HEK293T (cell line): ENCODE data around the gene PPP1R12C.
A peak's percentile ranks its signal among the peaks of the same experiment; 100 is the strongest.

ENCODE experiments used
- CTCF ChIA-PET: fragments of 350-600 bp; formaldehyde crosslinking; extraction: SDS; loops from one replicate; lab custom pipeline; 2021; ENCODE audit warnings: antibody characterized with exemption, inconsistent platforms; lab: Yijun Ruan, JAX
- POLR2A ChIA-PET: fragments of 350-600 bp; formaldehyde crosslinking; extraction: SDS; loops from one replicate; lab custom pipeline; 2020; ENCODE audit warnings: antibody characterized with exemption, inconsistent platforms; lab: Yijun Ruan, JAX
- DNase-seq: peaks from one replicate; pipeline ENCODE4 v3.0.0; 2012; ENCODE audit warnings: mixed read lengths; ENCODE audit errors: extremely low spot score
- ARNT ChIP-seq: fragments of 450-650 bp; IDR thresholded peaks from 2 replicates; pipeline ENCODE4 v1.6.1; 2017; ENCODE audit warnings: mild to moderate bottlenecking
- BHLHE40 ChIP-seq: fragments of 450-650 bp; IDR thresholded peaks from 2 replicates; pipeline ENCODE4 v1.6.1; 2016; ENCODE audit warnings: mild to moderate bottlenecking, moderate library complexity, borderline replicate concordance
- CTBP1 ChIP-seq: fragments of 450-650 bp; IDR thresholded peaks from 2 replicates; pipeline ENCODE4 v1.6.1; 2016; ENCODE audit warnings: borderline replicate concordance
- ELF4 ChIP-seq: fragments of 450-650 bp; IDR thresholded peaks from 2 replicates; pipeline ENCODE4 v1.6.1; 2017; ENCODE audit warnings: antibody characterized with exemption
- FOXA1 ChIP-seq: fragments of 450-650 bp; IDR thresholded peaks from 2 replicates; pipeline ENCODE4 v1.6.1; 2016; ENCODE audit warnings: mild to moderate bottlenecking
- FOXK2 ChIP-seq: fragments of 450-650 bp; IDR thresholded peaks from 2 replicates; pipeline ENCODE4 v1.6.1; 2016; ENCODE audit warnings: mild to moderate bottlenecking
- FOXM1 ChIP-seq: fragments of 450-650 bp; IDR thresholded peaks from 2 replicates; pipeline ENCODE4 v1.6.1; 2017; ENCODE audit warnings: mild to moderate bottlenecking, borderline replicate concordance
- HDGF ChIP-seq: fragments of 450-650 bp; IDR thresholded peaks from 2 replicates; pipeline ENCODE4 v1.6.1; 2017; ENCODE audit warnings: antibody characterized with exemption, borderline replicate concordance
- L3MBTL2 ChIP-seq: fragments of 450-650 bp; conservative IDR thresholded peaks from 2 replicates; pipeline ENCODE4 v1.6.1; 2016; ENCODE audit warnings: mild to moderate bottlenecking
- LEF1 ChIP-seq: fragments of 450-650 bp; IDR thresholded peaks from 2 replicates; pipeline ENCODE4 v1.6.1; 2017; ENCODE audit warnings: mild to moderate bottlenecking, borderline replicate concordance
- NFRKB ChIP-seq: fragments of 450-650 bp; IDR thresholded peaks from 2 replicates; pipeline ENCODE4 v1.6.1; 2016; ENCODE audit warnings: mild to moderate bottlenecking, moderate library complexity
- PKNOX1 ChIP-seq: fragments of 450-650 bp; IDR thresholded peaks from 2 replicates; pipeline ENCODE4 v1.6.1; 2016
- SP1 ChIP-seq: fragments of 450-650 bp; IDR thresholded peaks from 2 replicates; pipeline ENCODE4 v1.6.1; 2017
- SUZ12 ChIP-seq: fragments of 450-650 bp; IDR thresholded peaks from 2 replicates; pipeline ENCODE4 v1.6.1; 2016; ENCODE audit warnings: mild to moderate bottlenecking
- TARDBP ChIP-seq: fragments of 450-650 bp; IDR thresholded peaks from 2 replicates; pipeline ENCODE4 v1.6.1; 2016
- ZNF384 ChIP-seq: fragments of 450-650 bp; IDR thresholded peaks from 2 replicates; pipeline ENCODE4 v1.6.1; 2016

Gene PPP1R12C

GRCh38 chr19:55116859-55117662 is at the start of gene PPP1R12C:
PPP1R12C (minus strand) TSS chr19:55117637; CDS start chr19:55117543, 94 bp downstream.
- DNase-seq: peak; percentile 37
- TF ChIP-seq L3MBTL2 (no peak), FOXM1 (0 out of 2 replicates have a peak, but pooled peaks have one; percentile 31)
- ChIA-PET POLR2A (interaction anchor here (0.6 to 1.7 kb wide), 10 partner anchors 10 to 537 kb away, joined by 3 to 6 read pairs (median 4); partner anchors contain the start of genes PPP6R1 and U2AF2), CTCF (no interaction called here)

- CTCF ChIA-PET: interaction anchor here (0.7 to 1.8 kb wide), 4 partner anchors 8 to 293 kb away, joined by 3 to 10 read pairs (median 4); no protein-coding TSS in a partner anchor
- peak; percentile 98 for DNase-seq
- no peak for TF ChIP-seq TARDBP
- TF ChIP-seq L3MBTL2: no peak; the same call in none of the 2 replicates
- TF ChIP-seq CTBP1: no peak
- no peak for TF ChIP-seq ELF4
- TF ChIP-seq SP1: peak; percentile 65; the same call in 1 of the 2 replicates
- TF ChIP-seq BHLHE40: peak; percentile 89
- no peak for TF ChIP-seq NFRKB
- peak; percentile 77 for TF ChIP-seq PKNOX1
- TF ChIP-seq SUZ12: no peak
- no peak for TF ChIP-seq HDGF
- POLR2A ChIA-PET: interaction anchor here (0.6 to 1.9 kb wide), 8 partner anchors 9 to 470 kb away, joined by 3 to 4 read pairs (median 3); partner anchors contain the start of genes PPP6R1, TNNI3 and ZNF628
Measured at GRCh38 chr19:55166530-55167268, 49.3 kb upstream of the PPP1R12C start, which contains the start of gene DNAAF3. DNAAF3 (minus strand) TSS chr19:55166613; CDS start chr19:55166413, 200 bp downstream.

GRCh38 chr19:55165952-55166529 is 48.6 kb upstream of the PPP1R12C start:
- POLR2A ChIA-PET: interaction anchor here (0.8 to 1.9 kb wide), 3 partner anchors 19 to 224 kb away, joined by 3 to 4 read pairs (median 3); partner anchors contain the start of gene PPP6R1
- DNase-seq: peak; percentile 76
- CTCF ChIA-PET: interaction anchor here (0.7 to 1.8 kb wide), 4 partner anchors 9 to 294 kb away, joined by 3 to 10 read pairs (median 4); no protein-coding TSS in a partner anchor
- TF ChIP-seq PKNOX1 (no peak), L3MBTL2 (peak; percentile 21; the same call in 1 of the 2 replicates)

- DNase-seq: no peak
- CTCF ChIA-PET: no interaction called here
- TF ChIP-seq BHLHE40 (no peak), FOXM1 (no peak), FOXA1 (no peak), CTBP1 (no peak), HDGF (no peak), L3MBTL2 (no peak), NFRKB (no peak), ELF4 (no peak), SP1 (no peak), TARDBP (no peak), ZNF384 (no peak), SUZ12 (no peak), ARNT (no peak), PKNOX1 (no peak), FOXK2 (no peak), LEF1 (no peak)
- POLR2A ChIA-PET: no interaction called here
Measured at GRCh38 chr19:55161571-55162322, 44.3 kb upstream of the PPP1R12C start.

- no peak for TF ChIP-seq BHLHE40
- no peak for DNase-seq
- POLR2A ChIA-PET: interaction anchor here (1.6 to 2.3 kb wide), 2 partner anchors 12 to 98 kb away, joined by 3 to 7 read pairs; partner anchors contain the start of gene PPP6R1
- CTCF ChIA-PET: interaction anchor here (0.6 to 2.7 kb wide), 9 partner anchors 10 to 140 kb away, joined by 3 to 15 read pairs (median 4); partner anchors contain the start of gene HSPBP1
Measured at GRCh38 chr19:55160986-55161365, 43.5 kb upstream of the PPP1R12C start.
